SU-DHL-6 (cell line): ENCODE data around the gene SMG7.

Experiments
- CTCF ChIP-seq: fragments of 200-600 bp; sonication (generic); IDR thresholded peaks from one replicate; pipeline ENCODE4 v1.5.1; 2017; ENCODE audit warnings: antibody characterized with exemption, mild to moderate bottlenecking, low read length, moderate library complexity; ENCODE audit not compliant: insufficient read depth, poor library complexity, severe bottlenecking
- EZH2phosphoT487 ChIP-seq: fragments of 200-600 bp; sonication (generic), shearing (Covaris generic); conservative IDR thresholded peaks from 2 replicates; pipeline ENCODE4 v1.6.1; 2018; ENCODE audit warnings: mild to moderate bottlenecking, antibody characterized with exemption, low read length, moderate library complexity, mixed read lengths

GRCh38 chr1:183480971-183481441 lies 8.7 kb downstream of the SMG7 start:
- no peak for TF ChIP-seq CTCF
- no peak for TF ChIP-seq EZH2phosphoT487
